ENCODE data around the gene RPS6KA5.
"Not testable (repeated sequence)": the region's sequence is repeated elsewhere in the genome, so short reads cannot be mapped to it uniquely, and the experiment has no call there.

RPS6KA5 gene

GRCh38 chr14:91090743-91091142, 30.3 kb upstream of the RPS6KA5 start:
- TF ChIP-seq POLR2A (IDR thresholded peaks at IDR 0.05; ENCODE audit: low read depth, low read length) (no peak), POU2F2 (IDR thresholded peaks at IDR 0.05; ENCODE audit: low read depth, low read length) (no peak), POLR2AphosphoS5 (IDR thresholded peaks at IDR 0.05; ENCODE audit: low read depth, low read length) (no peak), PAX5 (IDR thresholded peaks at IDR 0.05; ENCODE audit: insufficient read depth, low read length, severe bottlenecking) (no peak), TAF1 (IDR thresholded peaks at IDR 0.05; ENCODE audit: low read depth, low read length) (no peak), SPI1 (IDR thresholded peaks at IDR 0.05; ENCODE audit: low read depth, low read length) (no peak)
- FAIRE-seq: no peak
- DNase-seq (ENCODE audit: insufficient read length, low spot score): no peak

GRCh38 chr14:91089958-91090535, 29.6 kb upstream of the RPS6KA5 start:
- FAIRE-seq (peak; percentile 41), DNase-seq (ENCODE audit: insufficient read length, low spot score) (no peak)
- TF ChIP-seq TAF1 (IDR thresholded peaks at IDR 0.05; ENCODE audit: low read depth, low read length) (no peak), SPI1 (IDR thresholded peaks at IDR 0.05; ENCODE audit: low read depth, low read length) (no peak), POU2F2 (IDR thresholded peaks at IDR 0.05; ENCODE audit: low read depth, low read length) (no peak)

GRCh38 chr14:91088585-91089235, 28.3 kb upstream of the RPS6KA5 start:
- DNase-seq (ENCODE audit: insufficient read length, low spot score) (no peak), FAIRE-seq (peak; percentile 16)
- TF ChIP-seq POLR2A (IDR thresholded peaks at IDR 0.05; ENCODE audit: low read depth, low read length) (no peak), TAF1 (IDR thresholded peaks at IDR 0.05; ENCODE audit: low read depth, low read length) (no peak)

GRCh38 chr14:91087470-91087869, 27.0 kb upstream of the RPS6KA5 start:
- DNase-seq (ENCODE audit: insufficient read length, low spot score); FAIRE-seq: not testable (repeated sequence)

GRCh38 chr14:91084516-91084915, 24.1 kb upstream of the RPS6KA5 start:
- no peak for FAIRE-seq
- no peak for DNase-seq (ENCODE audit: insufficient read length, low spot score)
- TF ChIP-seq POLR2A (IDR thresholded peaks at IDR 0.05; ENCODE audit: low read depth, low read length): no peak
- TF ChIP-seq POLR2AphosphoS5 (IDR thresholded peaks at IDR 0.05; ENCODE audit: low read depth, low read length): no peak
- TF ChIP-seq TAF1 (IDR thresholded peaks at IDR 0.05; ENCODE audit: low read depth, low read length): no peak
- TF ChIP-seq PAX5 (IDR thresholded peaks at IDR 0.05; ENCODE audit: insufficient read depth, low read length, severe bottlenecking): no peak
- TF ChIP-seq POU2F2 (IDR thresholded peaks at IDR 0.05; ENCODE audit: low read depth, low read length): no peak
- TF ChIP-seq SPI1 (IDR thresholded peaks at IDR 0.05; ENCODE audit: low read depth, low read length): no peak

GRCh38 chr14:91082282-91082681, 21.8 kb upstream of the RPS6KA5 start:
- FAIRE-seq (no peak), DNase-seq (ENCODE audit: insufficient read length, low spot score) (no peak)
- TF ChIP-seq TAF1 (IDR thresholded peaks at IDR 0.05; ENCODE audit: low read depth, low read length): no peak

GRCh38 chr14:91080071-91080470, 19.6 kb upstream of the RPS6KA5 start:
- TF ChIP-seq TAF1 (IDR thresholded peaks at IDR 0.05; ENCODE audit: low read depth, low read length) (no peak), POLR2AphosphoS5 (IDR thresholded peaks at IDR 0.05; ENCODE audit: low read depth, low read length) (no peak), SPI1 (IDR thresholded peaks at IDR 0.05; ENCODE audit: low read depth, low read length) (no peak), POLR2A (IDR thresholded peaks at IDR 0.05; ENCODE audit: low read depth, low read length) (no peak), PAX5 (IDR thresholded peaks at IDR 0.05; ENCODE audit: insufficient read depth, low read length, severe bottlenecking) (no peak), POU2F2 (IDR thresholded peaks at IDR 0.05; ENCODE audit: low read depth, low read length) (no peak)
- DNase-seq (ENCODE audit: insufficient read length, low spot score) (no peak), FAIRE-seq (peak; percentile 64)

GRCh38 chr14:91078095-91078737, 17.8 kb upstream of the RPS6KA5 start:
- FAIRE-seq (peak; percentile 84), DNase-seq (ENCODE audit: insufficient read length, low spot score) (peak; percentile 18)
- TF ChIP-seq SPI1 (IDR thresholded peaks at IDR 0.05; ENCODE audit: low read depth, low read length): no peak
- peak; percentile 30; the same call in 1 of the 2 replicates for TF ChIP-seq POU2F2 (IDR thresholded peaks at IDR 0.05; ENCODE audit: low read depth, low read length)

GRCh38 chr14:91075553-91075952, 15.1 kb upstream of the RPS6KA5 start:
- TF ChIP-seq SPI1 (IDR thresholded peaks at IDR 0.05; ENCODE audit: low read depth, low read length): no peak
- TF ChIP-seq POU2F2 (IDR thresholded peaks at IDR 0.05; ENCODE audit: low read depth, low read length): no peak
- TF ChIP-seq POLR2A (IDR thresholded peaks at IDR 0.05; ENCODE audit: low read depth, low read length): no peak
- no peak for TF ChIP-seq POLR2AphosphoS5 (IDR thresholded peaks at IDR 0.05; ENCODE audit: low read depth, low read length)
- TF ChIP-seq PAX5 (IDR thresholded peaks at IDR 0.05; ENCODE audit: insufficient read depth, low read length, severe bottlenecking): no peak
- TF ChIP-seq TAF1 (IDR thresholded peaks at IDR 0.05; ENCODE audit: low read depth, low read length): no peak
- FAIRE-seq: no peak
- DNase-seq (ENCODE audit: insufficient read length, low spot score): no peak

- FAIRE-seq (no peak), DNase-seq (ENCODE audit: insufficient read length, low spot score) (no peak)
- TF ChIP-seq SPI1 (IDR thresholded peaks at IDR 0.05; ENCODE audit: low read depth, low read length) (no peak), PAX5 (IDR thresholded peaks at IDR 0.05; ENCODE audit: insufficient read depth, low read length, severe bottlenecking) (no peak)
Observed at GRCh38 chr14:91070572-91070971, 10.1 kb upstream of the RPS6KA5 start.

- TF ChIP-seq POLR2AphosphoS5 (IDR thresholded peaks at IDR 0.05; ENCODE audit: low read depth, low read length) (no peak), TAF1 (IDR thresholded peaks at IDR 0.05; ENCODE audit: low read depth, low read length) (no peak), POLR2A (IDR thresholded peaks at IDR 0.05; ENCODE audit: low read depth, low read length) (no peak), SPI1 (IDR thresholded peaks at IDR 0.05; ENCODE audit: low read depth, low read length) (no peak), POU2F2 (IDR thresholded peaks at IDR 0.05; ENCODE audit: low read depth, low read length) (no peak), PAX5 (IDR thresholded peaks at IDR 0.05; ENCODE audit: insufficient read depth, low read length, severe bottlenecking) (no peak)
- FAIRE-seq (no peak), DNase-seq (ENCODE audit: insufficient read length, low spot score) (no peak)
Observed at GRCh38 chr14:91068642-91069041, 8.2 kb upstream of the RPS6KA5 start.
